Karpas-422 (cell line): Measurements from ENCODE around the gene OTOG. TPM values are rescaled to one million over a fixed set of nuclear protein-coding genes. Genes with fewer than 3 reads are reported as not detected.

ENCODE experiments used
- DNase-seq: peaks from one replicate; pipeline ENCODE4 v3.0.0-alpha.2; 2015
- H2AFZ ChIP-seq: fragments of 200-600 bp; sonication (generic); 2 replicates; pipeline ENCODE4 v1.6.1; 2014; ENCODE audit warnings: antibody characterized with exemption, low read length, mixed read lengths
- H3K27ac ChIP-seq: fragments of 200-600 bp; sonication (generic); 2 replicates; pipeline ENCODE4 v1.5.1; 2014; ENCODE audit warnings: mild to moderate bottlenecking, low read length, moderate library complexity
- H3K27me3 ChIP-seq: fragments of 200-600 bp; sonication (generic); 2 replicates; pipeline ENCODE4 v1.6.1; 2014; ENCODE audit warnings: low read length, mixed read lengths
- H3K36me3 ChIP-seq: fragments of 200-600 bp; sonication (generic); 2 replicates; pipeline ENCODE4 v1.6.1; 2014; ENCODE audit warnings: low read length, mixed read lengths; ENCODE audit not compliant: insufficient read depth
- H3K4me1 ChIP-seq: fragments of 200-600 bp; sonication (generic); 2 replicates; pipeline ENCODE4 v1.6.1; 2014; ENCODE audit warnings: mild to moderate bottlenecking, low read length, mixed read lengths
- H3K4me2 ChIP-seq: fragments of 200-600 bp; sonication (generic); 2 replicates; pipeline ENCODE4 v1.6.1; 2014; ENCODE audit warnings: low read length, low read depth, mild to moderate bottlenecking; ENCODE audit not compliant: poor library complexity, severe bottlenecking
- H3K4me3 ChIP-seq: fragments of 200-600 bp; sonication (generic); 2 replicates; pipeline ENCODE4 v1.5.1; 2014; ENCODE audit warnings: mild to moderate bottlenecking, antibody characterized with exemption, low read length, mixed read lengths
- H3K79me2 ChIP-seq: fragments of 200-600 bp; sonication (generic); 2 replicates; pipeline ENCODE4 v1.6.1; 2014; ENCODE audit warnings: mild to moderate bottlenecking, low read length, mixed read lengths
- H3K9ac ChIP-seq: fragments of 200-600 bp; sonication (generic); 2 replicates; pipeline ENCODE4 v1.6.0; 2014; ENCODE audit warnings: low read length
- H3K9me2 ChIP-seq: fragments of 200-600 bp; sonication (generic), shearing (Covaris generic); replicated peaks from 2 replicates; pipeline ENCODE4 v1.6.0; 2014; ENCODE audit warnings: mild to moderate bottlenecking, low read length, moderate library complexity; ENCODE audit not compliant: insufficient read depth
- H3K9me3 ChIP-seq: fragments of 300-700, 200-600 bp; sonication (generic); 2 replicates; pipeline ENCODE4 v1.6.1; 2014; ENCODE audit warnings: low read length, mixed read lengths
- H4K20me1 ChIP-seq: fragments of 200-600 bp; sonication (generic); 2 replicates; pipeline ENCODE4 v1.6.1; 2014; ENCODE audit warnings: mild to moderate bottlenecking, antibody characterized with exemption, low read length, low read depth; ENCODE audit not compliant: insufficient read depth
- total RNA-seq: library from RNA; depleted of rRNA; stranded (reverse); fragments of >200 nt; shearing (Covaris generic); gene quantifications from 2 replicates; pipeline ENCODE4 v1.2.3, GENCODE V29; 2014; ENCODE audit warnings: low replicate concordance

OTOG gene
- total RNA-seq, 1 experiment from 2014 or later = not detected

DNA sequence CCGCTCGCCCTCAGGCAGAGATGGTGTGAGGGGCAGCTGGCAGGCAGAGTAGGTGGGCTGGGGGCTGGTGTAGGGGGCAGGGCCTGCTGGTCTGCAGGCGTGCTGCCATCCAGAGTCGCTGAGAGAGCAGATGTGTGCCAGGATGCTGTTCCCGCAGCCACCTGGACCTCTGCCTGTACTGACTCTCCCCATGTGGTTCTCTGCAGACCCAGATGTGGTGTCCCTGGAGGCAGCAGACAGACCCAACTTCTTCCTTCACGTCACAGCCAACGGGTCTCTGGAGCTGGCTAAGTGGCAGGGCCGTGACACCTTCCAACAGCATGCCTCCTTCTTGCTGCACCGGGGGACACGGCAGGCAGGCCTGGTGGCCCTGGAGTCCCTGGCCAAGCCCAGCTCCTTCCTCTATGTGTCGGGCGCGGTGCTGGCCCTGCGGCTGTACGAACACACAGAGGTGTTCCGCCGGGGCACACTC, 58.6 kb downstream of the OTOG start:
- H3K9me3 ChIP-seq = no peaks in the 10 kb centered on the region
- H3K9me2 ChIP-seq = no peaks in the 10 kb centered on the region
- no peaks in the 10 kb centered on the region for H4K20me1 ChIP-seq

DNA sequence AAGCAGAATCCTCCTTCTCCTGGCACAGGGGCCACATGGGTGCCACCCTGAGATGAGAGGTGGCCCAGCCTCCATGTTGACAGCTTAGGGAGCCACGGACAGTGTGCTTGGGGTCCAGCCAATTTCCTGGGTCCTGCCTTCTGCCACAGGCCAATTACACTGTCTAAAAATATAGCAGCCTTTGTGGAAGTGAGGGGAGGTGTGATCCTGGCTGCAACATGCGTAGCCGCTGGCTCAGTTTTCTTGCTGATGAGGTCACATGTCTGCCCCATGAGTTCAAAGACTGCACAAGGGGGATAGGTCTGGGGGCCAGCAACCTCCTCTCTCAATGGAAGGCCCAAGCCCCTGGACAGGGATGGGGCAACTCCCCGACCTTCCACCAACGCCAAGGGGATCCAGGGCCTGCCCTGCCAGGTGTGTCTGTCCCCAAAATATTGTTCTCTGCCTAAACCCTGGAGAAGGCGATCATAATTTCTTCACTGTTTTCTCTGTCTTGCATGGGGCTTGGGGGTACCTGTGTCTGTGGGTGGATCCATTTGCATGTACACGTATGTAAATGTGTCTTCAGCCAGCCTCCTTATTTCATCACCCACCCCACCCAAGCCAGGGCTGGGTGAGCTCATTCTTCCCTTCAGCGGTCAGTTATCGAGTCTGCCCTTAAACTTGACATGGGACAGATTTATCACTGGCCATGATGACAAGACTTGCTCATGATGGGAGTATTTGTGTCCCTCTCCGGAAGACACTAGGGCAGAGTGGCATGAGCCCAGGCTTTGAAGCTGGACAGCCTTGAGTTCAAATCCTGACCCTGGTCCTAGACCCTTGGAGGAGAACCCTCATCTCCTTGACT, 59.4 kb downstream of the OTOG start:
- H3K4me2 ChIP-seq = no peak overlapping the region

More for the DNA sequence above, 58.6 kb downstream of the OTOG start:
- no peak overlapping the region for H3K4me3 ChIP-seq
- no peak overlapping the region for H3K27ac ChIP-seq
- no peak overlapping the region for H2AFZ ChIP-seq
- no peaks in the 10 kb centered on the region for H3K36me3 ChIP-seq
- no peaks in the 10 kb centered on the region for H3K4me1 ChIP-seq
- DNase-seq = no peak
- H3K9ac ChIP-seq = no peak overlapping the region
- no peak overlapping the region for H3K4me2 ChIP-seq
- no peaks in the 10 kb centered on the region for H3K79me2 ChIP-seq
- no peaks in the 10 kb centered on the region for H3K27me3 ChIP-seq

DNA sequence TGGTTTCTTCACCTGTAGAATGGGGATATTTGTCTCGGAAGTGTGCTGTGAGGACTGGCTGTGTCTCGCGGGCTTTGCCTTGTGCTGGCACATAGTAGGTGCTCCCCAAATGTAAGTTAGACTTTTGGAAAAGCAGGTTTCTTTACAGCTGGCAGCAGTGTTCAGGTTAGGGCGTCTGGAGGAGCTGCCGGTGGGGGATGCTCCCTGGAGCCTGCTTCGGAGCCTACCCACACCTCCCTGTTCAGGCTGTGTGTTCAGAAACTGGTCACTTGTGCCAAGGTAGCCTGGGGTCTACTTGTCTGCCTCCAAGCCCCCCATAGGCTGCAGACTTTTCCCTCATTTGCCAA, 60.0 kb downstream of the OTOG start:
- H3K27me3 ChIP-seq = no peaks in the 10 kb centered on the region
- H4K20me1 ChIP-seq = no peaks in the 10 kb centered on the region; the same call in 1 of the 2 replicates
- no peak overlapping the region for H3K4me3 ChIP-seq
- no peak overlapping the region for H2AFZ ChIP-seq
- no peak overlapping the region for H3K27ac ChIP-seq
- H3K36me3 ChIP-seq = no peaks in the 10 kb centered on the region
- no peaks in the 10 kb centered on the region for H3K79me2 ChIP-seq
- no peak for DNase-seq
- no peaks in the 10 kb centered on the region for H3K9me3 ChIP-seq
- H3K4me1 ChIP-seq = no peaks in the 10 kb centered on the region
- H3K4me2 ChIP-seq = no peak overlapping the region
- H3K9ac ChIP-seq = no peak overlapping the region
- no peaks in the 10 kb centered on the region for H3K9me2 ChIP-seq

More for the DNA sequence above, 59.4 kb downstream of the OTOG start:
- Histone ChIP-seq H3K4me1 (no peaks in the 10 kb centered on the region), H3K27ac (no peak overlapping the region), H3K27me3 (no peaks in the 10 kb centered on the region), H3K79me2 (no peaks in the 10 kb centered on the region), H3K9me3 (no peaks in the 10 kb centered on the region), H3K9me2 (no peaks in the 10 kb centered on the region), H3K9ac (no peak overlapping the region), H3K4me3 (no peak overlapping the region), H4K20me1 (no peaks in the 10 kb centered on the region; the same call in 1 of the 2 replicates), H2AFZ (no peak overlapping the region), H3K36me3 (no peaks in the 10 kb centered on the region)
- no peak for DNase-seq

DNA sequence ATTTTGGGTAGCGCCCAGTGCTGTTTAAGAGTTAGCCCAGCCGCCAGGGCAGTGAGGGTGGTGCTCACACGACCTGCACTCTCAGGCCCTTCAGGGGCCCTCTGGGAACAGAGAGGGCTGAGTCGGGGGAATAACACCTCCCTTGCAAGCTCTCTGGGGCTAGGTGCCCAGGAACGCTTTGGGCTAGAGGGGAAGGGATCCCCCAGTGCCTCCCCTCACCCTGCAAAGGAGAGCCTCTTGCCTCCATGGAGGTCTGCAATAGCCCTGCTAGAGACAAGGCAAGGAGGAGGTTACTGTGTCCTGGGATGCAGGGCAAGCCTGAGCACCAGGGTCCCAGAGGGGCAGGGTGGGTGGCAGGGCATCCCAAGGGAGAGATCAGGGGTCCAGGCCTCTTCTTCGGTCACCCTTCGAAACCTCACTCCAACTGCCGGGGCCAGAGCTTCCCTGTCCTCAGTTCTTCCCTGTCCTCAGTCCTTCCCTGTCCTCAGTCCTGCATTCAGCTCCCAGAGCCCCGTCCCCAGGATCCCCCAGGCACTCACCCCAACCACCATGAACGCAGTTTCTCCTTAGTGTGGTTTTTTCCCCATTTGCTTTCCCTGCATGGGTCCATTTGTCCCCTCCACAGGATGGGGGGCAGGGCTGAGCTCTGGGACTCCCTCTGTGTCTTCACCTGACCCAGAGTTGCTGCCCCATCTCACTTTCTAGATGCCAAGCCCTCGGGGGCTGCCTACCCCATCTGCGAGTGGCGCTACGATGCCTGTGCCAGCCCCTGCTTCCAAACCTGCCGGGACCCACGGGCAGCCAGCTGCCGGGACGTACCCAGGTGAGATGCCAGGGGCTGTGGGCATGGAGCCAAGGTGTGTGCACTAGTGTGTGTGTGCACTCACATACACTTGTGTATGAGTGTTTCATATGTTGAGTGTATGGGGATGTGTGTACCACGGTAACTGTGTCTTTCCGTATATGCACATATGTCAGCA, 60.8 kb downstream of the OTOG start:
- H3K4me1 ChIP-seq = no peaks in the 10 kb centered on the region
- no peaks in the 10 kb centered on the region for H3K27me3 ChIP-seq
- H3K4me3 ChIP-seq = no peak overlapping the region
- no peaks in the 10 kb centered on the region for H3K36me3 ChIP-seq
- H3K79me2 ChIP-seq = no peaks in the 10 kb centered on the region
- H2AFZ ChIP-seq = no peak overlapping the region
- no peak overlapping the region for H3K4me2 ChIP-seq
- H3K9me3 ChIP-seq = no peaks in the 10 kb centered on the region
- H3K9ac ChIP-seq = no peak overlapping the region
- no peaks in the 10 kb centered on the region for H3K9me2 ChIP-seq
- no peaks in the 10 kb centered on the region; the same call in 1 of the 2 replicates for H4K20me1 ChIP-seq
- no peak for DNase-seq
- H3K27ac ChIP-seq = no peak overlapping the region

DNA sequence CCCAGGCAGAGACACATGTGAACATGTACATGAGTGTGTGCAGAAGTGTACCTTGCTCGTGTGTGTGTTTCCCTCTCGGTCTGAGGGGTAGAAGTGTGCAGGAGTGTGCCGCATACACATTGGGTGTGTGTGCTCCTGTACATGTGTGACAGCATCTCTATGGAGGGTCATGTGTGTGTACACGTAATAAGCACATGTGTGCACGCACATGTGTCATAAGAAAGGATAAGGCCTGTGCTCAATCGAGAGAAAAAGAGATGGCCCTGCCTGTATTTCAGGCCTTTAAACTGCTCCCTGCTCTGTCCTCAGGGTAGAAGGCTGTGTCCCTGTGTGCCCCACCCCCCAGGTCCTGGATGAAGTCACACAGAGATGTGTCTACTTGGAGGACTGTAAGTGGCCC, 61.8 kb downstream of the OTOG start:
- Histone ChIP-seq H3K4me1 (no peaks in the 10 kb centered on the region), H3K36me3 (no peaks in the 10 kb centered on the region), H4K20me1 (no peaks in the 10 kb centered on the region; the same call in 1 of the 2 replicates), H3K27ac (no peak overlapping the region), H3K9ac (no peak overlapping the region), H2AFZ (no peak overlapping the region), H3K9me2 (no peaks in the 10 kb centered on the region), H3K9me3 (no peaks in the 10 kb centered on the region), H3K79me2 (no peaks in the 10 kb centered on the region), H3K27me3 (no peaks in the 10 kb centered on the region), H3K4me3 (no peak overlapping the region), H3K4me2 (no peak overlapping the region)
- no peak for DNase-seq

DNA sequence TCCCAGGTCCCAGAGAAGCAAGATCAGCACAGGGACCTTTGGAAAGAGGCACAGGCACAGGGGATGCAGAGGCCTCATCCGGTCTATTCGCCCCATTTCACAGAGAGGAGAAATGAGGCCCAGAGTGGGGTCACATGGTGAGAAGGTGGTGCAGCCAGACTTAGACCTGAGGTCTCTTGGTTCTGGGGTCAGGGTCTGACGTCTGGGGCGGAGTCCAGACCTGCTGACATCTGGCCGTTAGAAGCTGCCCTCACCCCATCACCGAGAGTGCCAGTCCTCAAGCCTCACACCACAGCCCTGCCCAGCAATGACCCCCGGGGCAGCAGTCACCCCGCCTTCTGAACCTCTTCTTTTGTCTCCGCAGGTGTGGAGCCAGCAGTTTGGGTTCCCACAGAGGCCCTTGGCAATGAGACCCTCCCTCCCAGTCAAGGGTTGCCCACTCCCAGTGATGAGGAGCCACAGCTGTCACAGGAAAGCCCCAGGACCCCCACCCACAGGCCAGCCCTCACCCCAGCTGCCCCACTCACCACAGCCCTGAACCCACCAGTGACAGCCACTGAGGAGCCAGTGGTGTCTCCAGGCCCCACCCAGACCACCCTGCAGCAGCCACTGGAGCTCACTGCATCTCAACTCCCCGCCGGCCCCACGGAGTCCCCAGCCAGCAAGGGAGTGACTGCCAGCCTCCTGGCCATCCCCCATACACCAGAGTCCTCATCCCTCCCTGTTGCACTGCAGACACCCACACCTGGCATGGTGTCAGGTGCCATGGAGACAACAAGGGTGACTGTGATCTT, 62.4 kb downstream of the OTOG start:
- H3K79me2 ChIP-seq = no peaks in the 10 kb centered on the region
- no peak overlapping the region for H3K4me2 ChIP-seq
- no peak overlapping the region for H3K4me3 ChIP-seq
- no peak overlapping the region for H2AFZ ChIP-seq
- no peaks in the 10 kb centered on the region; the same call in 1 of the 2 replicates for H4K20me1 ChIP-seq
- no peak for DNase-seq
- no peak overlapping the region for H3K27ac ChIP-seq
- H3K36me3 ChIP-seq = no peaks in the 10 kb centered on the region
- H3K9me2 ChIP-seq = no peaks in the 10 kb centered on the region
- no peak overlapping the region for H3K9ac ChIP-seq
- H3K4me1 ChIP-seq = no peaks in the 10 kb centered on the region
- no peaks in the 10 kb centered on the region for H3K9me3 ChIP-seq
- H3K27me3 ChIP-seq = no peaks in the 10 kb centered on the region

DNA sequence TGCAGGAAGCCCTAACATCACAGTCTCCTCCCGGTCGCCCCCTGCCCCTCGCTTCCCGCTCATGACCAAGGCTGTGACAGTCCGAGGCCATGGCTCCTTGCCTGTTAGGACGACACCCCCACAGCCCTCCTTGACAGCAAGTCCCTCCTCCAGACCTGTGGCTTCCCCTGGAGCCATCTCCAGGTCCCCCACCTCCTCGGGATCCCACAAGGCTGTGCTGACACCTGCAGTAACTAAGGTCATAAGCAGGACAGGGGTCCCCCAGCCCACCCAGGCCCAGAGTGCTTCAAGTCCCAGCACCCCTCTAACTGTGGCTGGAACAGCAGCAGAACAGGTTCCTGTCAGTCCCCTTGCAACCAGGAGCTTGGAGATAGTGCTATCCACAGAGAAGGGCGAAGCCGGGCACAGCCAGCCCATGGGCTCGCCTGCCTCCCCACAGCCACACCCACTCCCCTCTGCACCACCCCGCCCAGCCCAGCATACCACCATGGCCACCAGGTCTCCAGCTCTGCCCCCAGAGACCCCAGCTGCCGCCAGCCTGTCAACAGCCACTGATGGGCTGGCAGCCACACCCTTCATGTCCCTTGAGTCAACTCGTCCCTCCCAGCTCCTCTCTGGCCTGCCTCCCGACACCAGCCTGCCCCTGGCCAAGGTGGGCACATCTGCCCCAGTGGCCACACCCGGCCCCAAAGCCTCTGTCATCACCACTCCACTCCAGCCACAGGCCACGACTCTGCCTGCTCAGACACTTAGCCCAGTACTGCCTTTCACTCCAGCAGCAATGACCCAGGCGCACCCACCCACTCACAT, 63.2 kb downstream of the OTOG start:
- H3K79me2 ChIP-seq = no peaks in the 10 kb centered on the region
- H4K20me1 ChIP-seq = no peaks in the 10 kb centered on the region; the same call in 1 of the 2 replicates
- H3K9me2 ChIP-seq = no peaks in the 10 kb centered on the region
- no peaks in the 10 kb centered on the region for H3K27me3 ChIP-seq
- H3K36me3 ChIP-seq = no peaks in the 10 kb centered on the region
- no peak overlapping the region for H3K4me2 ChIP-seq
- no peaks in the 10 kb centered on the region for H3K9me3 ChIP-seq
- no peak overlapping the region for H3K4me3 ChIP-seq
- no peak overlapping the region for H3K9ac ChIP-seq
- H3K27ac ChIP-seq = no peak overlapping the region
- H2AFZ ChIP-seq = no peak overlapping the region
- no peak for DNase-seq
- no peaks in the 10 kb centered on the region for H3K4me1 ChIP-seq
